IMR-90 (cell line): Measurements from ENCODE around the gene MLLT3. TPM values are rescaled to one million over a fixed set of nuclear protein-coding genes. Genes with fewer than 3 reads are reported as not detected.

Source experiments
- ATAC-seq: fragments of 200-7000 bp; cut with Tn5 transposase; 2 replicates; pipeline ENCODE4 v1.9.1; 2020; ENCODE audit warnings: low read depth, mild to moderate bottlenecking, moderate library complexity
- BruUV-seq: library from RNA; stranded (reverse); fragments of 400-500 nt; replicated peaks from 2 replicates; lab custom pipeline; 2021; lab: Mats Ljungman, UMichigan
- CTCF ChIA-PET: fragments of 300-600 bp; formaldehyde crosslinking; extraction: SDS; loops from one replicate; lab custom pipeline; 2021; ENCODE audit warnings: antibody characterized with exemption; lab: Yijun Ruan, JAX
- POLR2A ChIA-PET: fragments of 300-600 bp; sonication (Branson Sonifier 250); formaldehyde crosslinking; loops from one replicate; lab custom pipeline; 2022; ENCODE audit warnings: antibody characterized with exemption; ENCODE audit not compliant: unreplicated experiment; lab: Charles Lee
- DNase-seq: peaks from one replicate; pipeline ENCODE4 v3.0.0; 2013
- H2AFZ ChIP-seq: replicated peaks from 2 replicates; pipeline ENCODE3; 2013; ENCODE audit warnings: low read length, mild to moderate bottlenecking; ENCODE audit not compliant: poor library complexity
- H2AK5ac ChIP-seq: 2 replicates; pipeline ENCODE4 v1.6.1; 2013; ENCODE audit warnings: low read depth, low read length, inconsistent platforms
- H2AK9ac ChIP-seq: replicated peaks from 2 replicates; pipeline ENCODE3; 2013; ENCODE audit warnings: mild to moderate bottlenecking, low read depth, low read length, moderate library complexity; ENCODE audit not compliant: poor library complexity
- H2BK120ac ChIP-seq: 2 replicates; pipeline ENCODE4 v1.6.1; 2013; ENCODE audit warnings: low read depth, low read length, inconsistent platforms
- H2BK15ac ChIP-seq: 3 replicates; pipeline ENCODE4 v1.6.1; 2013; ENCODE audit warnings: low read depth, low read length, inconsistent platforms
- H2BK20ac ChIP-seq: 2 replicates; pipeline ENCODE4 v1.6.1; 2013; ENCODE audit warnings: low read depth, mild to moderate bottlenecking, inconsistent platforms, low read length, moderate library complexity
- H2BK5ac ChIP-seq: 2 replicates; pipeline ENCODE4 v1.6.1; 2013; ENCODE audit warnings: mild to moderate bottlenecking, low read depth, low read length, inconsistent platforms; ENCODE audit not compliant: poor library complexity, severe bottlenecking
- H3K14ac ChIP-seq: replicated peaks from 2 replicates; pipeline ENCODE4 v1.6.1; 2013; ENCODE audit warnings: low read depth, low read length, inconsistent platforms
- H3K18ac ChIP-seq: 2 replicates; pipeline ENCODE4 v1.6.1; 2013; ENCODE audit warnings: low read depth, low read length, control low read depth
- H3K23ac ChIP-seq: 2 replicates; pipeline ENCODE4 v1.6.1; 2013; ENCODE audit warnings: low read depth, low read length, inconsistent platforms
- H3K27ac ChIP-seq: 2 replicates; pipeline ENCODE4 v1.5.1; 2013; ENCODE audit warnings: mild to moderate bottlenecking, control low read depth, low read length; ENCODE audit not compliant: insufficient read depth
- H3K27me3 ChIP-seq: 2 replicates; pipeline ENCODE4 v1.6.1; 2013; ENCODE audit warnings: low read length; ENCODE audit not compliant: control insufficient read depth, insufficient read depth
- H3K36me3 ChIP-seq: 2 replicates; pipeline ENCODE4 v1.6.1; 2013; ENCODE audit warnings: low read length, mixed read lengths; ENCODE audit not compliant: control insufficient read depth, insufficient read depth
- H3K4ac ChIP-seq: 2 replicates; pipeline ENCODE4 v1.6.1; 2013; ENCODE audit warnings: low read depth, low read length, inconsistent platforms
- H3K4me1 ChIP-seq: 2 replicates; pipeline ENCODE4 v1.6.1; 2013; ENCODE audit warnings: low read length, mixed read lengths; ENCODE audit not compliant: control insufficient read depth, insufficient read depth
- H3K4me2 ChIP-seq: 2 replicates; pipeline ENCODE4 v1.6.1; 2013; ENCODE audit warnings: low read depth, mild to moderate bottlenecking, control low read depth, low read length, moderate library complexity
- H3K4me3 ChIP-seq: 2 replicates; pipeline ENCODE4 v1.5.1; 2013; ENCODE audit warnings: low read depth, mild to moderate bottlenecking, control low read depth, low read length, moderate library complexity; ENCODE audit not compliant: insufficient read depth
- H3K56ac ChIP-seq: 2 replicates; pipeline ENCODE4 v1.6.1; 2013; ENCODE audit warnings: low read length, inconsistent platforms; ENCODE audit not compliant: insufficient read depth; ENCODE audit errors: extremely low read depth
- H3K79me1 ChIP-seq, 2 experiments: 2 replicates each; pipeline ENCODE4 v1.6.1; 2013; ENCODE audit warnings: low read length in 2 of 2, inconsistent platforms in 1 of 2, low read depth in 1 of 2
- H3K9ac ChIP-seq: 2 replicates; pipeline ENCODE4 v1.6.1; 2013; ENCODE audit warnings: low read depth, low read length, control low read depth
- H3K9me1 ChIP-seq: 2 replicates; pipeline ENCODE4 v1.6.1; 2013; ENCODE audit warnings: low read length, inconsistent platforms; ENCODE audit not compliant: insufficient read depth
- H3K9me3 ChIP-seq: 2 replicates; pipeline ENCODE4 v1.6.1; 2013; ENCODE audit warnings: low read length; ENCODE audit not compliant: control insufficient read depth, insufficient read depth
- H4K20me1 ChIP-seq: 2 replicates; pipeline ENCODE4 v1.6.1; 2013; ENCODE audit warnings: low read length, inconsistent platforms; ENCODE audit not compliant: insufficient read depth
- H4K5ac ChIP-seq: 2 replicates; pipeline ENCODE4 v1.6.1; 2013; ENCODE audit warnings: mild to moderate bottlenecking, low read depth, low read length, control low read depth
- H4K8ac ChIP-seq, 2 experiments: 2 replicates each; pipeline ENCODE4 v1.6.1; 2013; ENCODE audit warnings: low read depth in 2 of 2, low read length in 2 of 2, control low read depth in 1 of 2, inconsistent platforms in 1 of 2
- H4K91ac ChIP-seq: 2 replicates; pipeline ENCODE4 v1.6.1; 2013; ENCODE audit warnings: low read depth, low read length, inconsistent platforms; ENCODE audit not compliant: insufficient read depth
- BHLHE40 ChIP-seq: fragments of 150-350 bp; IDR thresholded peaks from 2 replicates; pipeline ENCODE4 v1.6.1; 2016; ENCODE audit warnings: mild to moderate bottlenecking, low read depth, low read length
- CEBPB ChIP-seq: IDR thresholded peaks from 2 replicates; pipeline ENCODE4 v1.6.1; 2012; ENCODE audit warnings: low read depth, low read length, improper control_type of control experiment
- CHD1 ChIP-seq: IDR thresholded peaks from 2 replicates; pipeline ENCODE4 v1.6.1; 2012; ENCODE audit warnings: low read depth, low read length, improper control_type of control experiment
- FOS ChIP-seq: fragments of 150-350 bp; IDR thresholded peaks from 2 replicates; pipeline ENCODE4 v1.6.1; 2016; ENCODE audit warnings: low read depth, low read length
- MAFK ChIP-seq: IDR thresholded peaks from 2 replicates; pipeline ENCODE4 v1.6.1; 2012; ENCODE audit warnings: low read depth, low read length, improper control_type of control experiment
- MAZ ChIP-seq: IDR thresholded peaks from 2 replicates; pipeline ENCODE4 v1.6.1; 2012; ENCODE audit warnings: low read depth, mild to moderate bottlenecking, low read length, improper control_type of control experiment, moderate library complexity, borderline replicate concordance
- MXI1 ChIP-seq: IDR thresholded peaks from 2 replicates; pipeline ENCODE4 v1.6.1; 2012; ENCODE audit warnings: low read depth, mild to moderate bottlenecking, low read length, moderate library complexity, borderline replicate concordance
- NFE2L2 ChIP-seq: fragments of 150-350 bp; IDR thresholded peaks from 2 replicates; pipeline ENCODE4 v1.6.1; 2016; ENCODE audit warnings: low read depth, mild to moderate bottlenecking, low read length
- POLR2A ChIP-seq: IDR thresholded peaks from 2 replicates; pipeline ENCODE4 v1.6.1; 2012; ENCODE audit warnings: mild to moderate bottlenecking, low read depth, low read length
- RAD21 ChIP-seq: IDR thresholded peaks from 2 replicates; pipeline ENCODE4 v1.6.1; 2012; ENCODE audit warnings: low read length, improper control_type of control experiment
- RCOR1 ChIP-seq: IDR thresholded peaks from 2 replicates; pipeline ENCODE4 v1.6.1; 2012; ENCODE audit warnings: mild to moderate bottlenecking, low read length, improper control_type of control experiment; ENCODE audit not compliant: insufficient replicate concordance
- RFX5 ChIP-seq: IDR thresholded peaks from 2 replicates; pipeline ENCODE4 v1.8.0; 2012; ENCODE audit warnings: low read depth, mild to moderate bottlenecking, low read length, moderate library complexity
- WGBS, 2 experiments: methylation state at CpG; one replicate each; pipeline versions ENCODE4 v1.1.5 to v1.1.7; 2013; ENCODE audit warnings: missing lambda C conversion rate in 2 of 2; ENCODE audit not compliant: insufficient read length in 1 of 2; ENCODE audit errors: extremely low coverage in 2 of 2; 5-methylcytosine and 5-hydroxymethylcytosine counted together
- dilution Hi-C: fragments of 300-500 bp; cut with HindIII; formaldehyde crosslinking; loops from one replicate; pipeline ENCODE4 v1.14.3; 2018; ENCODE audit warnings: low sequenced_read_pairs; ENCODE audit not compliant: unreplicated experiment
- in situ Hi-C: fragments of 300-500 bp; cut with MboI; formaldehyde crosslinking; loops from 3 replicates; pipeline ENCODE4 v1.14.3; 2019; ENCODE audit warnings: low sequenced_read_pairs, inconsistent platforms, mixed read lengths
- intact Hi-C: fragments of 100-400 bp; cut with micrococcal nuclease; formaldehyde crosslinking; loops from 2 replicates; pipeline ENCODE4 v1.10.0; 2022
- polyA plus RNA-seq, 3 experiments: library from polyadenylated mRNA; depleted of rRNA; stranded (reverse); fragments of >200 nt; gene quantifications; 2 replicates each; pipeline ENCODE4 v1.2.3, GENCODE V29; 2012; ENCODE audit warnings: low replicate concordance in 1 of 3
- total RNA-seq: library from RNA; depleted of rRNA; stranded (reverse); fragments of >200 nt; gene quantifications from 2 replicates; pipeline ENCODE4 v1.2.3, GENCODE V29; 2012

Gene MLLT3
- total and polyA plus RNA-seq, 2 of the 4 experiments (the other 2 are of a cell fraction): 10.4 to 21.1 TPM

DNA sequence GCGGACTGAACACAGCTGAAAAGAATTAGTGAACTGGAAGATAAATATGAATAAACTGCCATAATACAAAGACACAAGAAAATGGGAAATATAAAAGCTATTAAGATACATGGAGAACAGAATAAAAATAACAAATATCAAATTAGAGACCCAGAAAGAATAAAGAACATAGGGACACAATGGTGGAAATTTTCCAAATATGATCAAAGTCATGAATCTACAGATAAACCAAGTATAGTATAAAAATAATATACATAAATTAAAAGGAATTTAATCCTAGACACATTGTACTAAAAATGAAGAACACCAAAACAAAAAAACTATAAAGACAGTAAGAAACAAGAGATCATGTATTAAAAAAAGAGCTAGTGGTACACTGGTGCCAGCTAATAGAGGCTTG is 194.9 kb downstream of the MLLT3 start:
- H3K4me1 ChIP-seq: no peaks in the 10 kb centered on the region
- no TSS peak for BruUV-seq
- no peak overlapping the region for H4K5ac ChIP-seq
- no peak overlapping the region for H2BK15ac ChIP-seq
- in situ Hi-C loops (no loop called here), intact Hi-C loops (no loop called here), dilution Hi-C loops (no loop called here)
- H2AK9ac ChIP-seq: no peak overlapping the region
- H3K56ac ChIP-seq: no peak overlapping the region
- DNase-seq: no peak
- ChIA-PET CTCF (interaction anchor here (0.6 kb wide), 1 partner anchor 277 kb away, joined by 6 read pairs; no protein-coding TSS in a partner anchor), POLR2A (no interaction called here)
- no peak overlapping the region for H3K9ac ChIP-seq
- H3K4me3 ChIP-seq: no peak overlapping the region
- no peak overlapping the region for H2BK5ac ChIP-seq
- no peak overlapping the region for H2BK20ac ChIP-seq
- no peak overlapping the region for H3K14ac ChIP-seq
- no peak overlapping the region for H2AFZ ChIP-seq
- no peak overlapping the region for H4K8ac ChIP-seq
- no peaks in the 10 kb centered on the region for H3K9me1 ChIP-seq
- no peaks in the 10 kb centered on the region for H3K27me3 ChIP-seq
- no CpG with 5 or more reads among the region's 1 CpG for WGBS, 2 experiments
- no peaks in the 10 kb centered on the region for H3K9me3 ChIP-seq
- H3K27ac ChIP-seq: no peak overlapping the region
- H3K4ac ChIP-seq: no peak overlapping the region
- H3K4me2 ChIP-seq: no peak overlapping the region
- ATAC-seq: no peak
- no peak overlapping the region for H3K23ac ChIP-seq
- no peak overlapping the region for H3K18ac ChIP-seq
- H2BK120ac ChIP-seq: no peak overlapping the region
- TF ChIP-seq RAD21 (no peak), FOS (no peak), CEBPB (no peak), CHD1 (no peak), MXI1 (no peak), NFE2L2 (no peak), RCOR1 (no peak), BHLHE40 (no peak), POLR2A (no peak), MAZ (no peak), RFX5 (no peak), MAFK (no peak)
- no peak overlapping the region for H4K91ac ChIP-seq
- peaks cover 0 to 9% of the 10 kb centered on the region in 2 experiments; a peak in 3 of 4 replicates for H3K79me1 ChIP-seq
- H2AK5ac ChIP-seq: no peak overlapping the region
- H3K36me3 ChIP-seq: no peaks in the 10 kb centered on the region
- H4K20me1 ChIP-seq: no peaks in the 10 kb centered on the region
